LNCaP clone FGC (cell line): Measurements from ENCODE around the gene UBE2E2.

Source experiments
- DNase-seq: peaks from one replicate; pipeline ENCODE4 v3.0.0-alpha.2; 2011; ENCODE audit warnings: low read depth
- H3K4me3 ChIP-seq: 2 replicates; pipeline ENCODE4 v1.5.1; 2011; ENCODE audit warnings: mild to moderate bottlenecking, low read depth, low read length, control low read depth
- CTCF ChIP-seq: IDR thresholded peaks from 2 replicates; pipeline ENCODE4 v1.5.1; 2012; ENCODE audit warnings: mild to moderate bottlenecking; ENCODE audit not compliant: control insufficient read depth, insufficient read depth; ENCODE audit errors: extremely low read depth

Gene UBE2E2

GRCh38 chr3:23438657-23439056 lies 235.5 kb downstream of the UBE2E2 start:
- H3K4me3 ChIP-seq = no peak overlapping the region
- no peak for DNase-seq
- TF ChIP-seq CTCF = no peak

GRCh38 chr3:23439080-23439479 lies 236.0 kb downstream of the UBE2E2 start:
- no peak overlapping the region for H3K4me3 ChIP-seq
- DNase-seq = no peak
- no peak for TF ChIP-seq CTCF

- TF ChIP-seq CTCF = no peak
- DNase-seq = no peak
- no peak overlapping the region for H3K4me3 ChIP-seq
These were observed 237.5 kb downstream of the UBE2E2 start for GRCh38 chr3:23440416-23441294.

GRCh38 chr3:23442598-23443383 lies 239.7 kb downstream of the UBE2E2 start:
- no peak for DNase-seq
- TF ChIP-seq CTCF = no peak
- no peak overlapping the region for H3K4me3 ChIP-seq

- DNase-seq = no peak
- no peak overlapping the region for H3K4me3 ChIP-seq
- no peak for TF ChIP-seq CTCF
These were observed 241.3 kb downstream of the UBE2E2 start for GRCh38 chr3:23444386-23444785.

- no peak for TF ChIP-seq CTCF
- H3K4me3 ChIP-seq = no peak overlapping the region
- no peak for DNase-seq
These were observed 243.2 kb downstream of the UBE2E2 start for GRCh38 chr3:23446301-23446700.
